GM18517 (cell line): ENCODE measurements around the gene TDP2.

Experiments used
- ATAC-seq: cut with Tn5 transposase; IDR thresholded peaks from one replicate; pipeline ENCODE4 v1.9.1; 2021; ENCODE audit warnings: mild to moderate bottlenecking, moderate library complexity; ENCODE audit not compliant: unreplicated experiment

The TDP2 gene

GRCh38 chr6:24606200-24606930 is 60.3 kb downstream of the TDP2 start:
- no peak for ATAC-seq

GRCh38 chr6:24603241-24603640 is 63.5 kb downstream of the TDP2 start:
- ATAC-seq = no peak

GRCh38 chr6:24600903-24601302 is 65.8 kb downstream of the TDP2 start:
- ATAC-seq = no peak
